Mucosa of descending colon (tissue), 3 donors: ENCODE data around the gene AK5. TPM values are rescaled to one million over a fixed set of nuclear protein-coding genes. Genes with fewer than 3 reads are reported as not detected.
A peak's percentile ranks its signal among the peaks of the same experiment; 100 is the strongest.

Experiments
- ATAC-seq: fragments of 200-7000 bp; cut with Tn5 transposase; one replicate; pipeline ENCODE4 v1.9.1; 2020; ENCODE audit warnings: mild to moderate bottlenecking, moderate library complexity
- DNase-seq, 3 donors: peaks; one replicate each; pipeline ENCODE4 v3.0.0-alpha.2; 2020
- H3K36me3 ChIP-seq: fragments of 200-600 bp; one replicate; pipeline ENCODE4 v1.8.0; 2021; ENCODE audit warnings: low read depth, mild to moderate bottlenecking
- H3K4me1 ChIP-seq: fragments of 200-600 bp; one replicate; pipeline ENCODE4 v1.8.0; 2021; ENCODE audit warnings: low read depth, mild to moderate bottlenecking
- H3K4me3 ChIP-seq: fragments of 200-600 bp; one replicate; pipeline ENCODE4 v1.8.0; 2021; ENCODE audit warnings: mild to moderate bottlenecking
- H3K9me3 ChIP-seq: fragments of 200-600 bp; one replicate; pipeline ENCODE4 v1.8.0; 2021; ENCODE audit warnings: mild to moderate bottlenecking
- intact Hi-C, 2 donors: fragments of 100-400 bp; cut with DNase I in 1 of 2; cut with micrococcal nuclease in 1 of 2; formaldehyde crosslinking; loops; one replicate each; pipeline versions ENCODE4 v1.11.0 to v1.11.1; 2022; cut with DNase I, micrococcal nuclease
- long read RNA-seq, 2 donors: library from polyadenylated mRNA; unstranded; transcript quantifications; one replicate each; pipeline ENCODE4 v2.0.0, GENCODE V29; 2019 to 2021
- total RNA-seq, 3 donors: library from RNA; stranded (reverse); fragmentation: NEBNext Ultra II Directional in 2 of 3; extraction: Animal tissue kit (Norgen Biotek cat#: 25700) in 2 of 3; gene quantifications; one replicate each; pipeline versions ENCODE4 v1.2.1 to v1.2.4, GENCODE V29; 2021 to 2023
- TF ChIP-seq, protein P1 (sequence below): fragments of 200-600 bp; IDR thresholded peaks from one replicate; pipeline ENCODE4 v1.8.0; 2022; ENCODE audit warnings: antibody characterized with exemption, mild to moderate bottlenecking
- donor health status: DM: no; HTN: no; CAD: no; lungs with moderate emphysema.
- donor health status: DM: no; HTN: no; CAD: no.
- donor health status: DM: no; HTN: yes; CAD: no.

The AK5 gene
- total RNA-seq, result 1 to 10 TPM in 1 of 3 donors, under 1 TPM in 2; 0.51 to 3.0 (median 0.84) TPM
- long read RNA-seq, donor 1, transcript AK5-203 (14 exons, 3,251 nt), result major isoform, 5 of 8 reads
- long read RNA-seq, donor 1, partial matches to known transcripts, result 2 of 8 reads
- long read RNA-seq, donor 1, other reads (novel, unspliced or antisense), result 1 of 8 reads
- long read RNA-seq, donor 2, result 0 reads

GRCh38 chr1:77281491-77282186, at the start of gene AK5:
TSS of gene AK5 (plus strand) at chr1:77282019. CDS start at chr1:77282314, 295 bp downstream.
- no peaks in the 10 kb centered on the region for H3K9me3 ChIP-seq
- ATAC-seq (peak; percentile 79), DNase-seq (peak; percentile 4 to 46 (median 40))
- no peak within 1 kb of the TSS for H3K4me3 ChIP-seq
- H3K36me3 ChIP-seq, result no peaks in the 10 kb centered on the region
- H3K4me1 ChIP-seq, result peaks cover 5% of the 10 kb centered on the region
- intact Hi-C loops, result no loop called here
- TF ChIP-seq, protein P1, sequence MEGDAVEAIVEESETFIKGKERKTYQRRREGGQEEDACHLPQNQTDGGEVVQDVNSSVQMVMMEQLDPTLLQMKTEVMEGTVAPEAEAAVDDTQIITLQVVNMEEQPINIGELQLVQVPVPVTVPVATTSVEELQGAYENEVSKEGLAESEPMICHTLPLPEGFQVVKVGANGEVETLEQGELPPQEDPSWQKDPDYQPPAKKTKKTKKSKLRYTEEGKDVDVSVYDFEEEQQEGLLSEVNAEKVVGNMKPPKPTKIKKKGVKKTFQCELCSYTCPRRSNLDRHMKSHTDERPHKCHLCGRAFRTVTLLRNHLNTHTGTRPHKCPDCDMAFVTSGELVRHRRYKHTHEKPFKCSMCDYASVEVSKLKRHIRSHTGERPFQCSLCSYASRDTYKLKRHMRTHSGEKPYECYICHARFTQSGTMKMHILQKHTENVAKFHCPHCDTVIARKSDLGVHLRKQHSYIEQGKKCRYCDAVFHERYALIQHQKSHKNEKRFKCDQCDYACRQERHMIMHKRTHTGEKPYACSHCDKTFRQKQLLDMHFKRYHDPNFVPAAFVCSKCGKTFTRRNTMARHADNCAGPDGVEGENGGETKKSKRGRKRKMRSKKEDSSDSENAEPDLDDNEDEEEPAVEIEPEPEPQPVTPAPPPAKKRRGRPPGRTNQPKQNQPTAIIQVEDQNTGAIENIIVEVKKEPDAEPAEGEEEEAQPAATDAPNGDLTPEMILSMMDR, result no peak

DNA sequence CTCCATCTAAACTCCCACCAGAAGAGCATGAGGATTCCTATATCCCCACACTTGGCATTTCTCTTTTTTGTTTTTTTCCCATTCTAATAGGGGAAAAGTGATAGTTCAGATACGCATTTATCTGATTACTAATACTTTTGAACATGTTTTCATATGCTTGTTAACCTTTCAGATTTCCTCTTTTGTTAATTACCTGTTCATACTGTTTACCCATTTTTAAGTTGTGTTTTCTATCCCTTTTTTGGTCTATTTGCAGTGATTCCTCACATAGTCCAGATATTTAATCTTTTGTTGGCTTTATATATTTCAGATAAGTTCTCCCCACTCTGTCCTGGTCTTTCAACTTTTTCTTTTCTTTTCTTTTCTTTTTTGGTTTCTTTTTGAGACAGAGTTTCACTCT, 49.0 kb upstream of the AK5 start:
- Histone ChIP-seq H3K36me3 (no peaks in the 10 kb centered on the region), H3K9me3 (peaks cover 3% of the 10 kb centered on the region), H3K4me3 (no peak overlapping the region), H3K4me1 (no peaks in the 10 kb centered on the region)
- no peak for ATAC-seq
- no peak for DNase-seq
- intact Hi-C loops, result no loop called here
- TF ChIP-seq, protein P1, result no peak

- ATAC-seq (no peak), DNase-seq (no peak)
- Histone ChIP-seq H3K36me3 (no peaks in the 10 kb centered on the region), H3K9me3 (peaks cover 3% of the 10 kb centered on the region), H3K4me3 (no peak overlapping the region), H3K4me1 (no peaks in the 10 kb centered on the region)
- TF ChIP-seq, protein P1, result no peak
- intact Hi-C loops, result no loop called here
Observed at GRCh38 chr1:77234096-77234495, 47.7 kb upstream of the AK5 start.

DNA sequence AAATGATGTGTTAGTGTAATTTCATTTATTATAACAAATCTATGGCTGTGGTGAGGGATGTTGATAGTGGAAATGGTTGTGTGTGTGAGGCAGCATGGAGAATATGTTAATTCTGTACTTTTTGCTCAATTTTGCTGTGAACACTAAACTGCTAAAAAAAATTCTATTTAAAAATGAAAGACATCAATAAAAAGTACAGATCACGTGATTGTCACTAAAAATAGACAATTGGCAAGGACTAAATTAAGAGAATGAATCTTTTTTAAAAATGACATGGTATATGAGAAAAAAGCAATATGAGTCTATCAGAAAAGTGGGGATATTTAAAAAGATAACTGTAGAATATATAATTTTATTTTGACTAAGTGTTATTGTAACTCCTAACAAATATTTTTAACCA, 46.9 kb upstream of the AK5 start:
- Histone ChIP-seq H3K36me3 (no peaks in the 10 kb centered on the region), H3K4me1 (no peaks in the 10 kb centered on the region), H3K9me3 (peaks cover 3% of the 10 kb centered on the region), H3K4me3 (no peak overlapping the region)
- intact Hi-C loops, result no loop called here
- ATAC-seq (no peak), DNase-seq (no peak)
- TF ChIP-seq, protein P1, result no peak

GRCh38 chr1:77238462-77238861, 43.4 kb upstream of the AK5 start:
- ATAC-seq, result no peak
- Histone ChIP-seq H3K4me1 (no peaks in the 10 kb centered on the region), H3K4me3 (no peak overlapping the region), H3K36me3 (no peaks in the 10 kb centered on the region), H3K9me3 (peaks cover under 1% of the 10 kb centered on the region)
- intact Hi-C loops, result no loop called here
- DNase-seq, result no peak
- TF ChIP-seq, protein P1, result no peak
